ENCODE data around the gene TP53TG5. TPM values are rescaled to one million over a fixed set of nuclear protein-coding genes. Genes with fewer than 3 reads are reported as not detected.

The TP53TG5 gene
- total and polyA plus RNA-seq, 2 of the 8 experiments (the other 6 are each of a cell fraction or from before 2014, with no cell fraction given), result not detected

- Histone ChIP-seq H2BK15ac (ENCODE audit: low read length) (no peak overlapping the region), H3K9ac (replicated peaks in 1 of 4; ENCODE audit: extremely low read depth in 1 of 4, low read depth in 3 of 4, low read length in 3 of 4) (no peak overlapping the region), H2BK120ac (replicated peaks; ENCODE audit: low read depth, low read length) (no peak overlapping the region), H2BK5ac (ENCODE audit: low read depth, low read length) (no peak overlapping the region), H3K79me1 (ENCODE audit: low read depth, low read length) (peaks cover 6% of the 10 kb centered on the region; the same call in 1 of the 2 replicates), H3K23me2 (ENCODE audit: low read depth, low read length) (peaks cover 7% of the 10 kb centered on the region), H4K8ac (ENCODE audit: extremely low read depth, insufficient read depth, low read length) (no peak overlapping the region), H3K4ac (replicated peaks; ENCODE audit: insufficient read length, low read depth, low read length) (no peak overlapping the region), H3K4me3 (ENCODE audit: extremely low read depth in 1 of 4, insufficient read depth in 2 of 4, low read depth in 3 of 4, low read length in 4 of 4) (no peak overlapping the region), H3K4me1 (replicated peaks in 1 of 4; ENCODE audit: control insufficient read depth in 3 of 4, insufficient read depth in 4 of 4, low read length in 3 of 4) (peaks cover 0 to 7% (median 4%) of the 10 kb centered on the region in 4 experiments; a peak in 6 of 7 replicates), H3K23ac (ENCODE audit: insufficient read length) (no peak overlapping the region), H3K27ac (ENCODE audit: low read depth, low read length) (no peak overlapping the region), H2AFZ (ENCODE audit: low read length) (no peak overlapping the region), H3K27me3 (replicated peaks in 1 of 4; ENCODE audit: control insufficient read depth in 3 of 4, extremely low read depth in 1 of 4, insufficient read depth in 3 of 4, low read length in 3 of 4) (no peaks in the 10 kb centered on the region), H4K5ac (ENCODE audit: insufficient read length, low read depth, low read length) (no peak overlapping the region), H3K14ac (ENCODE audit: insufficient read length) (no peak overlapping the region), H3K56ac (replicated peaks; ENCODE audit: insufficient read length, low read depth, low read length) (no peak overlapping the region), H3K9me3 (ENCODE audit: insufficient read depth in 2 of 2, low read depth in 1 of 2, low read length in 1 of 2) (no peaks in the 10 kb centered on the region), H3K18ac (ENCODE audit: extremely low read depth, low read length) (no peak overlapping the region), H4K20me1 (replicated peaks in 1 of 2; ENCODE audit: control insufficient read depth in 1 of 2, insufficient read depth in 2 of 2, low read length in 2 of 2) (peaks cover 0 to 8% of the 10 kb centered on the region in 2 experiments), H2AK5ac (ENCODE audit: low read depth, low read length) (no peak overlapping the region), H4K91ac (replicated peaks; ENCODE audit: insufficient read length, low read length) (no peak overlapping the region), H3K79me2 (ENCODE audit: control insufficient read depth in 1 of 2, insufficient read depth in 2 of 2, low read length in 2 of 2) (peaks cover 0 to 13% of the 10 kb centered on the region in 2 experiments; a peak in 2 of 4 replicates), H3K36me3 (ENCODE audit: control insufficient read depth in 2 of 4, insufficient read depth in 4 of 4, low read length in 3 of 4) (peaks cover 3 to 12% (median 6%) of the 10 kb centered on the region in 4 experiments; a peak in 6 of 8 replicates), H2BK12ac (ENCODE audit: low read depth, low read length) (no peak overlapping the region), H3K4me2 (ENCODE audit: insufficient read depth in 1 of 2, low read depth in 2 of 2, low read length in 2 of 2) (no peak overlapping the region), H2BK20ac (ENCODE audit: low read length) (no peak overlapping the region)
- 85% methylated on average over 11 of the region's 11 CpGs; no CpG with 5 or more reads in 1 of the 2 experiments for WGBS, 2 experiments (ENCODE audit: extremely low coverage in 1 of 2, insufficient coverage in 1 of 2, insufficient read length in 1 of 2, insufficient replicate concordance in 2 of 2, low coverage in 1 of 2, low lambda C conversion rate in 2 of 2, missing lambda C conversion rate in 1 of 2)
- DNase-seq (ENCODE audit: low read depth in 1 of 2, low spot score in 2 of 2) (no peak), FAIRE-seq (no peak)
- TF ChIP-seq GABPA (IDR thresholded peaks at IDR 0.05; ENCODE audit: borderline replicate concordance, insufficient read depth, low read length), result no peak
- TF ChIP-seq HDAC2 (IDR thresholded peaks at IDR 0.05; ENCODE audit: borderline replicate concordance in 1 of 2, low read depth in 2 of 2, low read length in 2 of 2), result no peak
- no peak for TF ChIP-seq MAFK (IDR thresholded peaks at IDR 0.05; ENCODE audit: low read depth, low read length)
- no peak for TF ChIP-seq POU5F1 (IDR thresholded peaks at IDR 0.05; ENCODE audit: low read depth, low read length)
- no peak for TF ChIP-seq ASH2L (IDR thresholded peaks at IDR 0.05; ENCODE audit: low read length)
- no peak for TF ChIP-seq POLR2A (IDR thresholded peaks at IDR 0.05; ENCODE audit: control extremely low read depth in 1 of 2, low read depth in 2 of 2, low read length in 2 of 2)
- TF ChIP-seq BACH1 (IDR thresholded peaks at IDR 0.05; ENCODE audit: low read length), result no peak
- CTCF ChIA-PET (ENCODE audit: partially characterized antibody), result interaction anchor here (0.8 to 11.9 kb wide), 10 partner anchors 11 to 405 kb away, joined by 3 to 186 read pairs (median 4); no protein-coding TSS in a partner anchor
- POLR2A ChIA-PET (ENCODE audit: partially characterized antibody), result interaction anchor here (1.3 to 13.2 kb wide), 3 partner anchors 9 to 49 kb away, joined by 3 to 113 read pairs (median 3); partner anchors contain the start of genes PIGT and SDC4
These were observed 11.5 kb downstream of the TP53TG5 start for GRCh38 chr20:45366631-45367030.

All from H1 (cell line).